Mucosa of rectum (tissue), 2 donors: ENCODE results near the gene OCA2.
"Not testable (repeated sequence)": the region's sequence is repeated elsewhere in the genome, so short reads cannot be mapped to it uniquely, and the experiment has no call there.

Source experiments
- H3K27ac ChIP-seq, 2 donors: one replicate each; pipeline ENCODE4 v1.7.0; 2013; ENCODE audit warnings: inconsistent platforms in 2 of 2, low read depth in 2 of 2, low read length in 2 of 2
- H3K27me3 ChIP-seq, 2 donors: one replicate each; pipeline ENCODE4 v1.7.0; 2013; ENCODE audit warnings: low read length in 2 of 2; ENCODE audit not compliant: control insufficient read depth in 2 of 2, insufficient read depth in 2 of 2
- H3K36me3 ChIP-seq, 2 donors: one replicate each; pipeline ENCODE4 v1.7.0; 2013; ENCODE audit warnings: low read length in 2 of 2; ENCODE audit not compliant: control insufficient read depth in 2 of 2, insufficient read depth in 2 of 2
- H3K4me1 ChIP-seq, 2 donors: one replicate each; pipeline ENCODE4 v1.7.0; 2013; ENCODE audit warnings: low read length in 2 of 2, mild to moderate bottlenecking in 1 of 2; ENCODE audit not compliant: control insufficient read depth in 2 of 2, insufficient read depth in 2 of 2
- H3K4me3 ChIP-seq, 2 donors: one replicate each; pipeline ENCODE4 v1.7.0; 2013; ENCODE audit warnings: low read length in 2 of 2
- H3K9ac ChIP-seq, 2 donors: one replicate each; pipeline ENCODE4 v1.7.0; 2013; ENCODE audit warnings: low read length in 2 of 2, low read depth in 1 of 2, mild to moderate bottlenecking in 1 of 2
- H3K9me3 ChIP-seq, 2 donors: one replicate each; pipeline ENCODE4 v1.7.0; 2013; ENCODE audit warnings: low read length in 2 of 2; ENCODE audit not compliant: control insufficient read depth in 2 of 2
- donor health status: healthy.
- donor health status: Normal muscosa, but diverticular disease.

The OCA2 gene

DNA sequence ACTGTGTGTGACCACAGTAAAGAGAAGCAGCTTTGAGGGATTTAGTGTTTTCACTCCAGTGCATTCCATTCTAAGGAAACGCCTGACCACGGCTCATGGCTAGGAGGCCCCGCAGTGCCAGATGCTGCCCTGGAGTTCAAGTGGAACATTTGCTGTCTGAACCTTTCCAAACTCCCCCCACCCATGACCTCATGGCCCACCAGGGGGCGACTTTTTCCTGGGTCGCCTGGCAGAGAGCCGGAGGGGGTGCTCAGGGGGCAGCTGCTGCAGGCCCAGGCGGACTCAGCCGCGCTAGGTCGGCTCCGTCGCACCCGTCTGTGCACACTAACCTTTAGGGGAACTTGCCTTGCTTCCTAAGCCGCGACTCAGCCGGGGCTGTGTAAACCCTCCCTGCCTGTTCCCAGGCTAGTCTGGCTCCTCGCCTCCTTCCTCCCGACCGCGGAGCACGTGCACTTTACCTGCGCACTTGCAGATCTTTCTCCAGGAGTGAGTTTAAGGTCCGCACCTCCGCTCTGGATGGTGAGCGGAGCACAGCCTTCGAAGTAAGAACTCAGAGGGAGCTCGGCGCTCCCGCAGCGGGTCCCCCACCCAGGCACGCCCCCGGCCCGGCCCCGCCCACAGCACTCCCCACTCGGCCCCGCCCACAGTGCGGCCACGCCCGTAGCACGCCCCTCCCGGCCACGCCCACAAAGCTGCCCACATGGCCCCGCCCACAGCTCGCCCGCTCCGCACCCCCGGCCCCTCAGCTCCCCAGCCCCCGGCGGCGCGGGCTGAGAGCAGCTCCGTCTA, at the start of gene OCA2:
OCA2 (minus strand) TSS at position 550 of the 789 bp plus-strand sequence. CDS start 17,441 bp downstream, outside the sequence.
- H3K4me3 ChIP-seq = peak within 1 kb of the TSS; percentile 12 to 31
- H3K36me3 ChIP-seq = no peaks in the 10 kb centered on the region
- H3K9me3 ChIP-seq = no peaks in the 10 kb centered on the region
- H3K27me3 ChIP-seq = peaks cover 37 to 44% of the 10 kb centered on the region in 2 donors
- no peak within 1 kb of the TSS for H3K9ac ChIP-seq
- H3K27ac ChIP-seq = no peak within 1 kb of the TSS
- peaks cover 20 to 25% of the 10 kb centered on the region in 2 donors for H3K4me1 ChIP-seq

DNA sequence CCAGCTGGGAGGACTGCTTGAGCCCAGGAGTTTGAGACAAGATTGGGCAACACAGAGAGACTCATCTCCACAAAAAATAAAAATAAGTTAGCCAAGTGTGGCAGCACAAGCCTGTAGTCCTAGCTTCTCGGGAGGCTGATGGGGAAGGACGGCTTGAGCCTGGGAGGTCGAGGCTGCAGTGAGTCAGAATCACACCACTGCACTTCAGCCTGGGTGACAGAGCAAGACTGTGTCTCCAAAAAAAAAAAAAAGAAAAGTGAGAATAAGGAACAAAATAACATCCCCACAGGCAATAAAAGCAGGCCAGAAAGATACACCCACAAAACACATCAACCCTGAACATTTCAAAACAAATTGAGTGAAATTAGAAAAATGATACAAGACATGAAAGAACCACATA, 48.7 kb upstream of the OCA2 start:
- Histone ChIP-seq H3K4me3 (no peak overlapping the region), H3K36me3 (peaks cover 36 to 40% of the 10 kb centered on the region in 2 donors), H3K27me3 (no peaks in the 10 kb centered on the region), H3K4me1 (no peaks in the 10 kb centered on the region), H3K27ac (no peak overlapping the region), H3K9me3 (peaks cover 0 to 2% of the 10 kb centered on the region in 2 donors), H3K9ac (no peak overlapping the region)

DNA sequence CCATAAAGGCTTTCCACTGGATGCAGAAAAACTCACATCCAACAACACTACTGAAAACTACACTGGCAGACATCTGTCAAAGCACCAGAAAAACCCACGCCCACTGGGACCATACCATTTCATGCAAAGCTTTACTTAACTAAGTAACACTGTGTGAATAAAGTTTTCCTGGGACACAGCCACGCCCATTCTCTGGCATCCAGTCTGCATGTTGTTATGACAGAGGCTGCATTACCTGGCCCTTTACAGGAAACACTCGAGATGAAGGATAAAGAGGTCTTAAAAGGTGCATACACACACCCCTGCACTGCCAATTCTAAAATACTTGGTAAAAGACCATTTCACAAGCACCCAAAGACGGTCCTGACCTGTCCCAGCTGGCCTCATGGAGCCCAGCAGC, 46.3 kb upstream of the OCA2 start:
- not testable (repeated sequence) for H3K4me1 ChIP-seq, H3K9me3 ChIP-seq, H3K27me3 ChIP-seq, H3K4me3 ChIP-seq, H3K27ac ChIP-seq, H3K9ac ChIP-seq
- peaks cover 38 to 42% of the 10 kb centered on the region in 2 donors for H3K36me3 ChIP-seq

DNA sequence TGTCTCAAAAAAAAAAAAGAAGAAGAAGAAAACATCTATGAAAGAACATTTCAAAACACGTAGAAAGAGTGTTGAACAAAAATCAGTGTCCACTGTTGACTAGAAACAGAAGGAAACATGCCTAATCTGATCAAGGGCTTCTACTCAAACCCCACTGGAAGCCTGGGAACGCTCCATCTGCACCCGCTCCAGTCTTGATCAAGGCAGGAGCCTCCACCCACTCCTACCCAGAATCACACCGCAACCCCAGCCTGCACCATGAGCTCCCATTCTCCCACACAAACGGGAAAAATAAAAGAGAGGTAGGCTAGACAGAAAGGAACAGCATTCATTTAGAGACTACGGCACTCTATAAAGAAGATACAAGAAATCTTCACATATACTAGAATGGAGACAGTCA, 40.9 kb upstream of the OCA2 start:
- Histone ChIP-seq H3K4me3 (no peak overlapping the region), H3K9me3 (no peaks in the 10 kb centered on the region), H3K36me3 (peaks cover 31 to 49% of the 10 kb centered on the region in 2 donors), H3K9ac (no peak overlapping the region), H3K27me3 (no peaks in the 10 kb centered on the region), H3K27ac (no peak overlapping the region), H3K4me1 (no peaks in the 10 kb centered on the region)

GRCh38 chr15:28137408-28138039, 38.4 kb upstream of the OCA2 start:
- H3K9ac ChIP-seq, H3K4me3 ChIP-seq, H3K9me3 ChIP-seq, H3K4me1 ChIP-seq, H3K27ac ChIP-seq, H3K27me3 ChIP-seq: not testable (repeated sequence)
- H3K36me3 ChIP-seq = peaks cover 32 to 38% of the 10 kb centered on the region in 2 donors

GRCh38 chr15:28136236-28136904, 37.3 kb upstream of the OCA2 start:
- not testable (repeated sequence) for H3K4me1 ChIP-seq, H3K9ac ChIP-seq, H3K27me3 ChIP-seq, H3K27ac ChIP-seq, H3K4me3 ChIP-seq, H3K9me3 ChIP-seq
- H3K36me3 ChIP-seq = peaks cover 31 to 43% of the 10 kb centered on the region in 2 donors

DNA sequence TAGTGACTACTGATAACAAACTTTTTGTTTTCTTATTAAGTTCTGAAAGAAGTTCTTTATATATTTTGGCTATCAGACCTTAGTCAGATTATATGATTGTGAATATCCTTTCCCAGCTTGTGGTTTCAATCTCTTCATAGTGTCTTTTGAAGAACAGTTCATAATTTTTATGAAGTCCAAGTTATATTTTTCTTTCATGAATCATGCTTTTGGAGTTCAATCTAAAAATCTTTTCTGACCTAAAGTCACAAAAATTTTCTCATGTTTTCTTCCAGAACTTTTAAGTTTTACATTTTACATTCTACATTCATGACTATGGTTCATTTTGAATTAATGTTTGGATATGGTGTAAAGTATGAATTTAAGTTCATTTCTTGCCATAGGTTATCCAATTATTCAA, 34.2 kb upstream of the OCA2 start:
- peaks cover 44 to 50% of the 10 kb centered on the region in 2 donors for H3K36me3 ChIP-seq
- H3K27ac ChIP-seq = no peak overlapping the region
- H3K9me3 ChIP-seq = no peaks in the 10 kb centered on the region
- H3K4me1 ChIP-seq = no peaks in the 10 kb centered on the region
- no peak overlapping the region for H3K9ac ChIP-seq
- no peak overlapping the region for H3K4me3 ChIP-seq
- H3K27me3 ChIP-seq = no peaks in the 10 kb centered on the region

DNA sequence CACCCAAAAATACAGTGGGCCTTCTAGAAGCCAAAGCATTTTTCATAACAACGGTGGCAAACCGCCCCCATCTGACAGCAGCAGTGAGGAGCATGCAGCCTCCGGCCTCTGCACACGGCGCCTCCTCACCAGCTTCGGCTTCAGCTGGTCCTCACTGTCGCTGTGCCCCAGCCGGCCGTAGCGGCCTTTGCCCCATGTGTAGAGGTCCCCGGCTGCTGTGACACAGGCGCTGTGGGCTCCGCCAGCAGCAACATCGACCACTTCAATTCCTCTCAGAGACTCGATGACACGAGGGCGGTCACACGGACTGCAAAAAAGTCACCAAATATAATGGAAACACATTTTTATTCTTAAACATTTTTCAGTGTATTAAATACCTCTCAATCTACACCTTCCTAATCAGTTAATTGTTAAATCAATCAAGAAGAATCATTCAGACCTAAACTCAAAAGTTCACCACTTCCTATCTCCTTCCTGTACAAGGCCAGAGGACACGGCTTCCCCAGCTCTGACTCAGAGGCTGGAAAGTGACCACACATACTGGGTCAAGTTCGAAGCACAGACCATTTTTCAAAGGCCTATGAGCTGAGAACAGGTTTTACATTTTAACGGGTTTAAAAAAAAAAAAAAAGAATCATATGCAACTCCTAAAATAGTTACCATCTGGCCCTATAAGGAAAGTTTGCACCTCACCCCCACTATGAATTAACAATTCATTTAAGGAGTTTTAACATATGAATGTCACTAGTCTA, 33.6 kb upstream of the OCA2 start:
- Histone ChIP-seq H3K36me3 (peaks cover 47% of the 10 kb centered on the region in 2 donors), H3K9ac (no peak overlapping the region), H3K4me3 (no peak overlapping the region), H3K27ac (no peak overlapping the region), H3K27me3 (no peaks in the 10 kb centered on the region), H3K9me3 (no peaks in the 10 kb centered on the region), H3K4me1 (no peaks in the 10 kb centered on the region)

DNA sequence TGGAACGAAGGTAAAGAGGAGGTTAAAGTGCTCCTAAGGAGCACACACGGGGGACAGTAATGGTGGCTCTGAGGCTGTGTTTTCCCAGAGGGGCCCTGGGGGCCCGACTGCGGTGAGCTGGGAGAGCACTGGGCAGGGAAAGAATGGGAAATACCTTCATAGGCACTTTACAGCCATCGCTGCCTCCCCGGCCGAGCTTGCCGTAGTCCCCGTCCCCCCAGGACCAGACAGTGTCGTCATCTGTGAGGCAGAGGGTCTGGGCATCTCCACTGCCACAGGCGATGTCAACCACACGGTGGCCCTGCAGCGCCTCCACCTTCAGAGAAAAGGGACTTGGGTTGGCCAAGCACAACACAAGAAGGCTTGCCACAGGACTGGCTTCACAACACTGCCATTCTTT, 32.8 kb upstream of the OCA2 start:
- H3K36me3 ChIP-seq = peaks cover 47 to 50% of the 10 kb centered on the region in 2 donors
- no peaks in the 10 kb centered on the region for H3K4me1 ChIP-seq
- H3K9me3 ChIP-seq = no peaks in the 10 kb centered on the region
- H3K9ac ChIP-seq = no peak overlapping the region
- no peak overlapping the region for H3K4me3 ChIP-seq
- H3K27ac ChIP-seq = no peak overlapping the region
- H3K27me3 ChIP-seq = no peaks in the 10 kb centered on the region
